T-helper 1 cell treated with Interleukin-12 subunit alpha and Interleukin-12 subunit beta and Interleukin-4 antibody, amounts not matched to agents 30 ng/mL and 1 ng/mL, for 36 hours (primary cell): ENCODE data around the gene SUGCT. TPM values are rescaled to one million over a fixed set of nuclear protein-coding genes. Genes with fewer than 3 reads are reported as not detected.
"Not testable (repeated sequence)": the region's sequence is repeated elsewhere in the genome, so short reads cannot be mapped to it uniquely, and the experiment has no call there.

Source experiments
- intact Hi-C: fragments of 100-400 bp; cut with micrococcal nuclease; formaldehyde crosslinking; loops from one replicate; pipeline ENCODE4 v1.15.1; 2024
- total RNA-seq: library from RNA; stranded (reverse); gene quantifications from 2 replicates; pipeline ENCODE4 v1.2.3, GENCODE V29; 2022

The SUGCT gene
- 0.54 TPM in 1 of 2 replicates, not detected in the other for total RNA-seq

GRCh38 chr7:40134428-40135316 is at the start of gene SUGCT, which contains the start of gene MPLKIP:
TSS of gene SUGCT (plus strand) at chr7:40135005.
TSS of gene MPLKIP (minus strand) at chr7:40134622. CDS start at chr7:40134567, 55 bp downstream.
- intact Hi-C loops, result loop anchor here (1.0 to 5.0 kb wide), 8 partner anchors 185 to 1957 kb away; partner anchors contain the start of genes RALA, STARD3NL, VPS41 and YAE1

- intact Hi-C loops, result no loop called here
Observed at GRCh38 chr7:40092182-40092581, 42.6 kb upstream of the SUGCT start.

- intact Hi-C loops, result no loop called here
Observed at GRCh38 chr7:40093631-40094350, 41.0 kb upstream of the SUGCT start.

- intact Hi-C loops, result no loop called here
Observed at GRCh38 chr7:40095230-40095629, 39.6 kb upstream of the SUGCT start.

- intact Hi-C loops, result no loop called here
Observed at GRCh38 chr7:40095695-40096327, 39.0 kb upstream of the SUGCT start.

- intact Hi-C loops, result no loop called here
Observed at GRCh38 chr7:40097728-40098127, 37.1 kb upstream of the SUGCT start.

- intact Hi-C loops, result no loop called here
Observed at GRCh38 chr7:40098810-40099209, 36.0 kb upstream of the SUGCT start.

GRCh38 chr7:40099837-40100236 is 35.0 kb upstream of the SUGCT start:
- intact Hi-C loops, result no loop called here

GRCh38 chr7:40101201-40101600 is 33.6 kb upstream of the SUGCT start:
- intact Hi-C loops, result no loop called here

- intact Hi-C loops, result no loop called here
Observed at GRCh38 chr7:40102897-40103296, 31.9 kb upstream of the SUGCT start.

- intact Hi-C loops, result no loop called here
Observed at GRCh38 chr7:40105879-40106473, 28.8 kb upstream of the SUGCT start.

GRCh38 chr7:40115936-40116335 is 18.9 kb upstream of the SUGCT start:
- intact Hi-C loops, result no loop called here

- intact Hi-C loops, result not testable (repeated sequence)
Observed at GRCh38 chr7:40117199-40117598, 17.6 kb upstream of the SUGCT start.

GRCh38 chr7:40118201-40118600 is 16.6 kb upstream of the SUGCT start:
- intact Hi-C loops, result not testable (repeated sequence)

- intact Hi-C loops, result no loop called here
Observed at GRCh38 chr7:40120020-40120419, 14.8 kb upstream of the SUGCT start.

- intact Hi-C loops, result not testable (repeated sequence)
Observed at GRCh38 chr7:40122100-40122939, 12.5 kb upstream of the SUGCT start.

GRCh38 chr7:40122940-40123254 is 11.9 kb upstream of the SUGCT start:
- intact Hi-C loops, result no loop called here

- intact Hi-C loops, result loop anchor here (1.0 to 5.0 kb wide), 8 partner anchors 184 to 1956 kb away; partner anchors contain the start of genes RALA, STARD3NL, VPS41 and YAE1
Observed at GRCh38 chr7:40133561-40134427, 1.0 kb upstream of the SUGCT start.

- intact Hi-C loops, result loop anchor here (2.0 kb wide), 1 partner anchor 568 kb away; the partner anchor contains the start of gene YAE1
Observed at GRCh38 chr7:40135317-40135610, 459 bp downstream of the SUGCT start.

- intact Hi-C loops, result no loop called here
Observed at GRCh38 chr7:40137563-40137962, 2.8 kb downstream of the SUGCT start.
